HepG2 (cell line): ENCODE data around the gene DKKL1. TPM values are rescaled to one million over a fixed set of nuclear protein-coding genes. Genes with fewer than 3 reads are reported as not detected.

Experiments
- ADNP ChIP-seq: sonication (generic); formaldehyde crosslinking; IDR thresholded peaks from 2 replicates; pipeline ENCODE4 v1.4.0; 2020; ENCODE audit warnings: missing genetic modification reagents
- GMEB1 ChIP-seq: sonication (generic); formaldehyde crosslinking; IDR thresholded peaks from 2 replicates; pipeline ENCODE4 v1.5.1; 2020; ENCODE audit warnings: missing genetic modification reagents, mild to moderate bottlenecking, borderline replicate concordance
- MIXL1 ChIP-seq: IDR thresholded peaks from 2 replicates; pipeline ENCODE4 v1.6.1; 2016
- MXI1 ChIP-seq: IDR thresholded peaks from 3 replicates; pipeline ENCODE4 v1.6.1; 2012; ENCODE audit warnings: low read depth, low read length, inconsistent platforms, borderline replicate concordance
- NR2F1 ChIP-seq, 2 experiments: fragments of 450-650 bp in 1 of 2; formaldehyde crosslinking in 1 of 2; IDR thresholded peaks; 2 replicates each; pipeline versions ENCODE4 v1.5.0 to v1.6.1; 2016 to 2020; ENCODE audit warnings: mild to moderate bottlenecking in 1 of 2, missing compliant biosample characterization in 1 of 2, missing genetic modification reagents in 1 of 2, moderate library complexity in 1 of 2
- REXO4 ChIP-seq: sonication (generic); formaldehyde crosslinking; IDR thresholded peaks from 2 replicates; pipeline ENCODE4 v1.8.0; 2022; ENCODE audit warnings: missing genetic modification reagents, mild to moderate bottlenecking, borderline replicate concordance
- SETDB1 ChIP-seq: sonication (generic); formaldehyde crosslinking; IDR thresholded peaks from 2 replicates; pipeline ENCODE4 v1.5.1; 2020; ENCODE audit warnings: missing genetic modification reagents, mild to moderate bottlenecking, borderline replicate concordance
- SMAD3 ChIP-seq: sonication (generic); formaldehyde crosslinking; IDR thresholded peaks from 2 replicates; pipeline ENCODE4 v1.4.0; 2020; ENCODE audit warnings: missing genetic modification reagents
- SRSF9 ChIP-seq: fragments of 200-400 bp; formaldehyde crosslinking; IDR thresholded peaks from 2 replicates; pipeline ENCODE4 v1.6.1; 2018; ENCODE audit warnings: borderline replicate concordance, mild to moderate bottlenecking, low read depth, low read length; ENCODE audit not compliant: insufficient read depth, poor library complexity, severe bottlenecking
- YEATS4 ChIP-seq: sonication (generic); formaldehyde crosslinking; IDR thresholded peaks from 2 replicates; pipeline ENCODE4 v1.4.0; 2020; ENCODE audit warnings: missing genetic modification reagents, borderline replicate concordance
- ZFP37 ChIP-seq: sonication (generic); formaldehyde crosslinking; IDR thresholded peaks from 2 replicates; pipeline ENCODE4 v1.4.0; 2020; ENCODE audit warnings: missing genetic modification reagents, borderline replicate concordance
- ZFP91 ChIP-seq: sonication (generic); formaldehyde crosslinking; IDR thresholded peaks from 2 replicates; pipeline ENCODE4 v1.9.0; 2022; ENCODE audit warnings: missing genetic modification reagents, mild to moderate bottlenecking, borderline replicate concordance
- ZNF296 ChIP-seq: sonication (generic); formaldehyde crosslinking; conservative IDR thresholded peaks from 2 replicates; pipeline ENCODE4 v1.5.0; 2020; ENCODE audit warnings: mild to moderate bottlenecking, missing genetic modification reagents
- ZNF367 ChIP-seq: sonication (generic); formaldehyde crosslinking; IDR thresholded peaks from 2 replicates; pipeline ENCODE4 v1.4.0; 2020; ENCODE audit warnings: missing genetic modification reagents, borderline replicate concordance
- ZNF777 ChIP-seq: sonication (generic); formaldehyde crosslinking; IDR thresholded peaks from 2 replicates; pipeline ENCODE4 v1.4.0; 2020; ENCODE audit warnings: missing genetic modification reagents
- ZNF784 ChIP-seq: sonication (generic); formaldehyde crosslinking; IDR thresholded peaks from 2 replicates; pipeline ENCODE4 v1.5.1; 2020; ENCODE audit warnings: missing genetic modification reagents, mild to moderate bottlenecking, borderline replicate concordance
- polyA plus RNA-seq, 8 experiments: library from polyadenylated mRNA; depleted of rRNA in 3 of 8; stranded (reverse) in 7 of 8; unstranded in 1 of 8; fragments of >200 nt; fragmentation: Illumina TruSeq in 4 of 8; extraction: Trizol in 4 of 8; gene quantifications; 2 replicates each; pipeline versions ENCODE4 v1.2.1 to v1.2.3, GENCODE V29; 2011 to 2016; ENCODE audit warnings: low read depth in 4 of 8, missing spikeins in 1 of 8, mixed read lengths in 1 of 8; ENCODE audit not compliant: insufficient read depth in 1 of 8
- total RNA-seq, 5 experiments: library from RNA; depleted of rRNA; stranded (reverse); fragments of >200 nt; fragmentation: Illumina TruSeq; extraction: Trizol; gene quantifications; 2 replicates each; pipeline ENCODE4 v1.2.3, GENCODE V29; 2016; ENCODE audit warnings: low read depth in 1 of 5
- TF ChIP-seq, protein P1 (sequence below): sonication (generic); formaldehyde crosslinking; IDR thresholded peaks from 2 replicates; pipeline ENCODE4 v1.4.0; 2020; ENCODE audit warnings: missing genetic modification reagents
- TF ChIP-seq, protein P2 (sequence below): sonication (generic); formaldehyde crosslinking; IDR thresholded peaks from 2 replicates; pipeline ENCODE4 v1.4.0; 2020; ENCODE audit warnings: mild to moderate bottlenecking, low read depth, missing genetic modification reagents
- TF ChIP-seq, protein P3 (sequence below): IDR thresholded peaks from 2 replicates; pipeline ENCODE4 v1.6.1; 2012; ENCODE audit warnings: inconsistent platforms
- TF ChIP-seq, protein P4 (sequence below): sonication (generic); formaldehyde crosslinking; IDR thresholded peaks from 2 replicates; pipeline ENCODE4 v1.4.0; 2020; ENCODE audit warnings: missing genetic modification reagents

Gene DKKL1
- total and polyA plus RNA-seq, 2 of the 13 experiments (the other 11 are each of a cell fraction or from before 2014, with no cell fraction given), result 0.30 to 0.31 TPM

- TF ChIP-seq, protein P1, sequence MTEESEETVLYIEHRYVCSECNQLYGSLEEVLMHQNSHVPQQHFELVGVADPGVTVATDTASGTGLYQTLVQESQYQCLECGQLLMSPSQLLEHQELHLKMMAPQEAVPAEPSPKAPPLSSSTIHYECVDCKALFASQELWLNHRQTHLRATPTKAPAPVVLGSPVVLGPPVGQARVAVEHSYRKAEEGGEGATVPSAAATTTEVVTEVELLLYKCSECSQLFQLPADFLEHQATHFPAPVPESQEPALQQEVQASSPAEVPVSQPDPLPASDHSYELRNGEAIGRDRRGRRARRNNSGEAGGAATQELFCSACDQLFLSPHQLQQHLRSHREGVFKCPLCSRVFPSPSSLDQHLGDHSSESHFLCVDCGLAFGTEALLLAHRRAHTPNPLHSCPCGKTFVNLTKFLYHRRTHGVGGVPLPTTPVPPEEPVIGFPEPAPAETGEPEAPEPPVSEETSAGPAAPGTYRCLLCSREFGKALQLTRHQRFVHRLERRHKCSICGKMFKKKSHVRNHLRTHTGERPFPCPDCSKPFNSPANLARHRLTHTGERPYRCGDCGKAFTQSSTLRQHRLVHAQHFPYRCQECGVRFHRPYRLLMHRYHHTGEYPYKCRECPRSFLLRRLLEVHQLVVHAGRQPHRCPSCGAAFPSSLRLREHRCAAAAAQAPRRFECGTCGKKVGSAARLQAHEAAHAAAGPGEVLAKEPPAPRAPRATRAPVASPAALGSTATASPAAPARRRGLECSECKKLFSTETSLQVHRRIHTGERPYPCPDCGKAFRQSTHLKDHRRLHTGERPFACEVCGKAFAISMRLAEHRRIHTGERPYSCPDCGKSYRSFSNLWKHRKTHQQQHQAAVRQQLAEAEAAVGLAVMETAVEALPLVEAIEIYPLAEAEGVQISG (CRISPR knock-in tag), result no peak
- TF ChIP-seq YEATS4 (no peak), SMAD3 (0 out of 2 replicates have a peak, but pooled peaks have one; percentile 33), ZNF784 (CRISPR knock-in tag) (no peak), ZNF296 (CRISPR knock-in tag) (no peak), NR2F1 (CRISPR knock-in tag; IDR thresholded peaks at IDR 0.05) (no peak), ZFP91 (no peak), GMEB1 (CRISPR knock-in tag) (0 out of 2 replicates have a peak, but pooled peaks have one; percentile 18), SETDB1 (no peak), MIXL1 (no peak), REXO4 (CRISPR knock-in tag) (no peak), ZNF777 (no peak), ADNP (no peak), MXI1 (peak; percentile 92; the same call in 2 of the 3 replicates), SRSF9 (no peak), ZFP37 (CRISPR knock-in tag) (no peak), ZNF367 (no peak)
- TF ChIP-seq, protein P2, sequence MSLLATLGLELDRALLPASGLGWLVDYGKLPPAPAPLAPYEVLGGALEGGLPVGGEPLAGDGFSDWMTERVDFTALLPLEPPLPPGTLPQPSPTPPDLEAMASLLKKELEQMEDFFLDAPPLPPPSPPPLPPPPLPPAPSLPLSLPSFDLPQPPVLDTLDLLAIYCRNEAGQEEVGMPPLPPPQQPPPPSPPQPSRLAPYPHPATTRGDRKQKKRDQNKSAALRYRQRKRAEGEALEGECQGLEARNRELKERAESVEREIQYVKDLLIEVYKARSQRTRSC (CRISPR knock-in tag), result no peak
- TF ChIP-seq, protein P3, sequence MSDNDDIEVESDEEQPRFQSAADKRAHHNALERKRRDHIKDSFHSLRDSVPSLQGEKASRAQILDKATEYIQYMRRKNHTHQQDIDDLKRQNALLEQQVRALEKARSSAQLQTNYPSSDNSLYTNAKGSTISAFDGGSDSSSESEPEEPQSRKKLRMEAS, result peak; percentile 89
- TF ChIP-seq, protein P4, sequence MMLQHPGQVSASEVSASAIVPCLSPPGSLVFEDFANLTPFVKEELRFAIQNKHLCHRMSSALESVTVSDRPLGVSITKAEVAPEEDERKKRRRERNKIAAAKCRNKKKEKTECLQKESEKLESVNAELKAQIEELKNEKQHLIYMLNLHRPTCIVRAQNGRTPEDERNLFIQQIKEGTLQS (CRISPR knock-in tag), result no peak
Measured at GRCh38 chr19:49340069-49340864, 23.4 kb upstream of the DKKL1 start (continued).
